ENCODE data around the gene MTOR. TPM values are rescaled to one million over a fixed set of nuclear protein-coding genes. Genes with fewer than 3 reads are reported as not detected.

MTOR gene
- total RNA-seq, 6 experiments from 2014 or later = 25.1 to 35.3 (median 32.4) TPM

GRCh38 chr1:11179125-11179524 lies 83.2 kb downstream of the MTOR start:
- DNase-seq (no peak), ATAC-seq (no peak)
- TF ChIP-seq POLR2A (IDR thresholded peaks at IDR 0.05) (no peak), CTCF (IDR thresholded peaks at IDR 0.05) (no peak)
- intact Hi-C loops (cut with DNase I) = no loop called here
- no peak overlapping the region for H3K4me3 ChIP-seq
- H3K9me3 ChIP-seq = no peaks in the 10 kb centered on the region
- no peaks in the 10 kb centered on the region for H3K4me1 ChIP-seq
- H3K27me3 ChIP-seq = no peaks in the 10 kb centered on the region
- no peak overlapping the region for H3K27ac ChIP-seq
- H3K36me3 ChIP-seq = peaks cover 0 to 6% (median 0%) of the 10 kb centered on the region in 4 donors

DNA sequence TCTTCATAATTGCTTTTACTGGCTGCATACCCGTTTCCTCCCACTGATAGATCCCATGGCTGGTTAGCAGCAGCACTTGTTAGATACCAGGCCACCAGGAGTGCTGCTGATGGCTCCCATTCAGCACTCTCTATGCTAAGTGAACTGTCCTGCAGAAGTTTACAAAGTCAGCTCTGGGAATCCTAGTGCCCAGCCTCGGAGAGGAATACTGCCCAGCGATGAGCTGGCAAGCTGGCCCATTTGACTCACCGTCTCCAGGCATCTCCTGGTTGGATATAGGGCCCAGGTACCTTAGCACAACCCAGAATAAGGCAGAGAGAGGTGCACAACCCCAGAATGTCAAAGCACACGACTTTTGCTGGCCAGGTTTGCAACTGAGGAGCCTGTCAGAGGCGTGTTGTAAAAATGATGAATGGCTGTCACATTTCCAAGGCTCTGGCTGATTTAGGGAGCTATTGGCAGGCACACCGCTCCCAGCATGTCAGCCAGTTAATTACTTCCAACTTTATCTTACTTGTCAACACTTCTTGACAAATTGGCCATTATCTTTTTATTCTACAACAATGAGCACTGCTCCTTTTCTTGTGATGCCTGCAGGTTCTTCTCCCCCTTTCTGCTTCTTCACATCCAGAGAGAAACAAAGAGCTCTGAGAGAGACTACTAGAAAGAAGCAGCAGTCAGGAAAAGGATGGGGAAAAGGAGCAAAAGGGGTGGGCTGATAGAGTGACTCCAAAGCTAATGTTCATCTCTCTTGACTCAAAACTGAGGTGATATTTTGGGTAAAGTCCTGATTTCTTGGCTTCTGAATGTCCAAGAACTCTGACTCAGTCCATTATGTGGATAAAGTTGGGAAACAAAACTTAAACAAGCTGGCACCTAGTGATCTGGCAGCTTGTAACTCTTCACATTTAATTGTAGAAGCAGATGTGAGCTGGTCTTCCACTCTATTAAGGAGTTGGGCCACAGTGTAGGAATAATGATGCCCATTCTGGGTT lies 84.0 kb downstream of the MTOR start:
- DNase-seq (no peak), ATAC-seq (no peak)
- no peak for TF ChIP-seq POLR2A (IDR thresholded peaks at IDR 0.05)
- TF ChIP-seq CTCF (IDR thresholded peaks at IDR 0.05) = no peak
- Histone ChIP-seq H3K4me1 (no peaks in the 10 kb centered on the region), H3K36me3 (peaks cover 0 to 6% (median 0%) of the 10 kb centered on the region in 4 donors), H3K9me3 (no peaks in the 10 kb centered on the region), H3K27me3 (no peaks in the 10 kb centered on the region), H3K4me3 (no peak overlapping the region), H3K27ac (no peak overlapping the region)
- 94% methylated on average over 3 of the region's 7 CpGs for WGBS (ENCODE audit: insufficient coverage, low coverage, low lambda C conversion rate, missing lambda C conversion rate)
- intact Hi-C loops (cut with DNase I) = no loop called here

DNA sequence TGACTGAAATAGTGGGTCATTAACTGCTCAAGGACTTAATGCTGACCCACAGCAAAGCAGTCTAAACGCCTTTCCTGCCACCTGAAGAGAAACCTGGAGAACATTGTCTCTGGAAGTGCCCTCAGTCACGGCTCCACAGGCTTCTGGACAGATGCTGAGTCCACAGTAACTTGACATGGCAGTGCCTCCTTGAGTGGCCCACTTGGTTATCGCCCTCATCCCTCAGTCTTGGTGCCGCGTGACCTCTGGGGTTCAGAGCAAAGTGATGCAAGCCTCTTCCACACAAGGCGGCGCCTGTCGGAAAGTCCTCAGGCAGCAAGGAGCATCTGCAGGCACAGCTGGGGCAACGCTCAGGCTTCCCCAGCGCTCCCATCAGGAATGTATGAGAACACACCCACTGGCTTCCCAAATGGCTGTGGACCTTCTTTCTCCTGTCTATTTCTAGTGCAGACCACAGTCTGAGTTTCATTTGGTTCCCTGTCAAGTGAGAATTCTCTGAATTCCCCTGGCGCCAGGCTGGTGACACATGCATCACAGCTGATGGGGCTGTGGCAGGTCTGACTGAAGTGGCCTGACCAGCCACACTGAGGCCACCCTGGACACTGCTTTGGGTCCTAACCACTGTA lies 86.2 kb downstream of the MTOR start:
- Histone ChIP-seq H3K9me3 (no peaks in the 10 kb centered on the region), H3K4me3 (no peak overlapping the region), H3K4me1 (no peaks in the 10 kb centered on the region), H3K27ac (no peak overlapping the region), H3K27me3 (no peaks in the 10 kb centered on the region), H3K36me3 (no peaks in the 10 kb centered on the region)
- no peak for DNase-seq
- WGBS (ENCODE audit: insufficient coverage, low coverage, low lambda C conversion rate, missing lambda C conversion rate) = 80% methylated on average over 1 of the region's 11 CpGs
- no peak for ATAC-seq
- TF ChIP-seq CTCF (IDR thresholded peaks at IDR 0.05) (no peak), POLR2A (IDR thresholded peaks at IDR 0.05) (no peak)
- intact Hi-C loops (cut with DNase I) = no loop called here

- H3K36me3 ChIP-seq = no peaks in the 10 kb centered on the region
- H3K27ac ChIP-seq = no peak overlapping the region
- intact Hi-C loops (cut with DNase I) = no loop called here
- H3K4me3 ChIP-seq = no peak overlapping the region
- WGBS (ENCODE audit: insufficient coverage, low coverage, low lambda C conversion rate, missing lambda C conversion rate) = no CpG with 5 or more reads among the region's 10 CpGs
- no peaks in the 10 kb centered on the region for H3K4me1 ChIP-seq
- DNase-seq = no peak
- TF ChIP-seq CTCF (IDR thresholded peaks at IDR 0.05) (no peak), POLR2A (IDR thresholded peaks at IDR 0.05) (no peak)
- no peaks in the 10 kb centered on the region for H3K9me3 ChIP-seq
- ATAC-seq = no peak
- H3K27me3 ChIP-seq = no peaks in the 10 kb centered on the region
Observed at GRCh38 chr1:11175461-11175860, 86.9 kb downstream of the MTOR start.

Measured in right lobe of liver (tissue), 6 donors.